IMR-90 (cell line): ENCODE results near the gene SLC35D1. TPM values are rescaled to one million over a fixed set of nuclear protein-coding genes. Genes with fewer than 3 reads are reported as not detected.

Experiments
- ATAC-seq: fragments of 200-7000 bp; cut with Tn5 transposase; 2 replicates; pipeline ENCODE4 v1.9.1; 2020; ENCODE audit warnings: low read depth, mild to moderate bottlenecking, moderate library complexity
- BruUV-seq: library from RNA; stranded (reverse); fragments of 400-500 nt; replicated peaks from 2 replicates; lab custom pipeline; 2021; lab: Mats Ljungman, UMichigan
- CTCF ChIA-PET: fragments of 300-600 bp; formaldehyde crosslinking; extraction: SDS; loops from one replicate; lab custom pipeline; 2021; ENCODE audit warnings: antibody characterized with exemption; lab: Yijun Ruan, JAX
- POLR2A ChIA-PET: fragments of 300-600 bp; sonication (Branson Sonifier 250); formaldehyde crosslinking; loops from one replicate; lab custom pipeline; 2022; ENCODE audit warnings: antibody characterized with exemption; ENCODE audit not compliant: unreplicated experiment; lab: Charles Lee
- DNase-seq: peaks from one replicate; pipeline ENCODE4 v3.0.0; 2013
- H2AFZ ChIP-seq: replicated peaks from 2 replicates; pipeline ENCODE3; 2013; ENCODE audit warnings: low read length, mild to moderate bottlenecking; ENCODE audit not compliant: poor library complexity
- H2AK5ac ChIP-seq: 2 replicates; pipeline ENCODE4 v1.6.1; 2013; ENCODE audit warnings: low read depth, low read length, inconsistent platforms
- H2AK9ac ChIP-seq: replicated peaks from 2 replicates; pipeline ENCODE3; 2013; ENCODE audit warnings: mild to moderate bottlenecking, low read depth, low read length, moderate library complexity; ENCODE audit not compliant: poor library complexity
- H2BK120ac ChIP-seq: 2 replicates; pipeline ENCODE4 v1.6.1; 2013; ENCODE audit warnings: low read depth, low read length, inconsistent platforms
- H2BK15ac ChIP-seq: 3 replicates; pipeline ENCODE4 v1.6.1; 2013; ENCODE audit warnings: low read depth, low read length, inconsistent platforms
- H2BK20ac ChIP-seq: 2 replicates; pipeline ENCODE4 v1.6.1; 2013; ENCODE audit warnings: low read depth, mild to moderate bottlenecking, inconsistent platforms, low read length, moderate library complexity
- H2BK5ac ChIP-seq: 2 replicates; pipeline ENCODE4 v1.6.1; 2013; ENCODE audit warnings: mild to moderate bottlenecking, low read depth, low read length, inconsistent platforms; ENCODE audit not compliant: poor library complexity, severe bottlenecking
- H3K14ac ChIP-seq: replicated peaks from 2 replicates; pipeline ENCODE4 v1.6.1; 2013; ENCODE audit warnings: low read depth, low read length, inconsistent platforms
- H3K18ac ChIP-seq: 2 replicates; pipeline ENCODE4 v1.6.1; 2013; ENCODE audit warnings: low read depth, low read length, control low read depth
- H3K23ac ChIP-seq: 2 replicates; pipeline ENCODE4 v1.6.1; 2013; ENCODE audit warnings: low read depth, low read length, inconsistent platforms
- H3K27ac ChIP-seq: 2 replicates; pipeline ENCODE4 v1.5.1; 2013; ENCODE audit warnings: mild to moderate bottlenecking, control low read depth, low read length; ENCODE audit not compliant: insufficient read depth
- H3K27me3 ChIP-seq: 2 replicates; pipeline ENCODE4 v1.6.1; 2013; ENCODE audit warnings: low read length; ENCODE audit not compliant: control insufficient read depth, insufficient read depth
- H3K36me3 ChIP-seq: 2 replicates; pipeline ENCODE4 v1.6.1; 2013; ENCODE audit warnings: low read length, mixed read lengths; ENCODE audit not compliant: control insufficient read depth, insufficient read depth
- H3K4ac ChIP-seq: 2 replicates; pipeline ENCODE4 v1.6.1; 2013; ENCODE audit warnings: low read depth, low read length, inconsistent platforms
- H3K4me1 ChIP-seq: 2 replicates; pipeline ENCODE4 v1.6.1; 2013; ENCODE audit warnings: low read length, mixed read lengths; ENCODE audit not compliant: control insufficient read depth, insufficient read depth
- H3K4me2 ChIP-seq: 2 replicates; pipeline ENCODE4 v1.6.1; 2013; ENCODE audit warnings: low read depth, mild to moderate bottlenecking, control low read depth, low read length, moderate library complexity
- H3K4me3 ChIP-seq: 2 replicates; pipeline ENCODE4 v1.5.1; 2013; ENCODE audit warnings: low read depth, mild to moderate bottlenecking, control low read depth, low read length, moderate library complexity; ENCODE audit not compliant: insufficient read depth
- H3K56ac ChIP-seq: 2 replicates; pipeline ENCODE4 v1.6.1; 2013; ENCODE audit warnings: low read length, inconsistent platforms; ENCODE audit not compliant: insufficient read depth; ENCODE audit errors: extremely low read depth
- H3K79me1 ChIP-seq, 2 experiments: 2 replicates each; pipeline ENCODE4 v1.6.1; 2013; ENCODE audit warnings: low read length in 2 of 2, inconsistent platforms in 1 of 2, low read depth in 1 of 2
- H3K9ac ChIP-seq: 2 replicates; pipeline ENCODE4 v1.6.1; 2013; ENCODE audit warnings: low read depth, low read length, control low read depth
- H3K9me1 ChIP-seq: 2 replicates; pipeline ENCODE4 v1.6.1; 2013; ENCODE audit warnings: low read length, inconsistent platforms; ENCODE audit not compliant: insufficient read depth
- H3K9me3 ChIP-seq: 2 replicates; pipeline ENCODE4 v1.6.1; 2013; ENCODE audit warnings: low read length; ENCODE audit not compliant: control insufficient read depth, insufficient read depth
- H4K20me1 ChIP-seq: 2 replicates; pipeline ENCODE4 v1.6.1; 2013; ENCODE audit warnings: low read length, inconsistent platforms; ENCODE audit not compliant: insufficient read depth
- H4K5ac ChIP-seq: 2 replicates; pipeline ENCODE4 v1.6.1; 2013; ENCODE audit warnings: mild to moderate bottlenecking, low read depth, low read length, control low read depth
- H4K8ac ChIP-seq, 2 experiments: 2 replicates each; pipeline ENCODE4 v1.6.1; 2013; ENCODE audit warnings: low read depth in 2 of 2, low read length in 2 of 2, control low read depth in 1 of 2, inconsistent platforms in 1 of 2
- H4K91ac ChIP-seq: 2 replicates; pipeline ENCODE4 v1.6.1; 2013; ENCODE audit warnings: low read depth, low read length, inconsistent platforms; ENCODE audit not compliant: insufficient read depth
- CEBPB ChIP-seq: IDR thresholded peaks from 2 replicates; pipeline ENCODE4 v1.6.1; 2012; ENCODE audit warnings: low read depth, low read length, improper control_type of control experiment
- ELK1 ChIP-seq: fragments of 150-350 bp; IDR thresholded peaks from 2 replicates; pipeline ENCODE4 v1.6.1; 2016; ENCODE audit warnings: low read depth, mild to moderate bottlenecking, low read length, moderate library complexity, borderline replicate concordance
- RAD21 ChIP-seq: IDR thresholded peaks from 2 replicates; pipeline ENCODE4 v1.6.1; 2012; ENCODE audit warnings: low read length, improper control_type of control experiment
- RCOR1 ChIP-seq: IDR thresholded peaks from 2 replicates; pipeline ENCODE4 v1.6.1; 2012; ENCODE audit warnings: mild to moderate bottlenecking, low read length, improper control_type of control experiment; ENCODE audit not compliant: insufficient replicate concordance
- SMC3 ChIP-seq: fragments of 150-350 bp; IDR thresholded peaks from 2 replicates; pipeline ENCODE4 v1.6.1; 2016; ENCODE audit warnings: low read depth, mild to moderate bottlenecking, antibody characterized with exemption, low read length, moderate library complexity
- WGBS, 2 experiments: methylation state at CpG; one replicate each; pipeline versions ENCODE4 v1.1.5 to v1.1.7; 2013; ENCODE audit warnings: missing lambda C conversion rate in 2 of 2; ENCODE audit not compliant: insufficient read length in 1 of 2; ENCODE audit errors: extremely low coverage in 2 of 2; 5-methylcytosine and 5-hydroxymethylcytosine counted together
- dilution Hi-C: fragments of 300-500 bp; cut with HindIII; formaldehyde crosslinking; loops from one replicate; pipeline ENCODE4 v1.14.3; 2018; ENCODE audit warnings: low sequenced_read_pairs; ENCODE audit not compliant: unreplicated experiment
- in situ Hi-C: fragments of 300-500 bp; cut with MboI; formaldehyde crosslinking; loops from 3 replicates; pipeline ENCODE4 v1.14.3; 2019; ENCODE audit warnings: low sequenced_read_pairs, inconsistent platforms, mixed read lengths
- intact Hi-C: fragments of 100-400 bp; cut with micrococcal nuclease; formaldehyde crosslinking; loops from 2 replicates; pipeline ENCODE4 v1.10.0; 2022
- polyA plus RNA-seq, 3 experiments: library from polyadenylated mRNA; depleted of rRNA; stranded (reverse); fragments of >200 nt; gene quantifications; 2 replicates each; pipeline ENCODE4 v1.2.3, GENCODE V29; 2012; ENCODE audit warnings: low replicate concordance in 1 of 3
- total RNA-seq: library from RNA; depleted of rRNA; stranded (reverse); fragments of >200 nt; gene quantifications from 2 replicates; pipeline ENCODE4 v1.2.3, GENCODE V29; 2012

SLC35D1 gene
- total and polyA plus RNA-seq, 2 of the 4 experiments (the other 2 are of a cell fraction): 7.2 to 16.3 TPM

- dilution Hi-C loops: no loop called here
- Histone ChIP-seq H4K91ac (no peak overlapping the region), H3K4ac (no peak overlapping the region), H4K20me1 (no peaks in the 10 kb centered on the region), H2BK20ac (no peak overlapping the region), H2BK15ac (no peak overlapping the region), H2BK5ac (no peak overlapping the region), H3K14ac (no peak overlapping the region), H2BK120ac (no peak overlapping the region), H3K4me3 (no peak overlapping the region), H4K5ac (no peak overlapping the region), H3K23ac (no peak overlapping the region), H3K9me1 (no peaks in the 10 kb centered on the region), H3K36me3 (no peaks in the 10 kb centered on the region), H3K79me1 (no peaks in the 10 kb centered on the region), H2AK5ac (no peak overlapping the region), H3K27ac (no peak overlapping the region), H3K9ac (no peak overlapping the region), H4K8ac (no peak overlapping the region), H3K4me2 (no peak overlapping the region), H2AK9ac (no peak overlapping the region), H3K4me1 (no peaks in the 10 kb centered on the region), H2AFZ (no peak overlapping the region), H3K56ac (no peak overlapping the region), H3K18ac (no peak overlapping the region), H3K9me3 (no peaks in the 10 kb centered on the region; the same call in 1 of the 2 replicates), H3K27me3 (no peaks in the 10 kb centered on the region; the same call in 1 of the 2 replicates)
- no CpG with 5 or more reads among the region's 1 CpG for WGBS, 2 experiments
- in situ Hi-C loops: no loop called here
- intact Hi-C loops: no loop called here
- no peak for TF ChIP-seq RCOR1
- TF ChIP-seq RAD21: no peak
- no peak for TF ChIP-seq SMC3
- TF ChIP-seq ELK1: no peak
- no peak for TF ChIP-seq CEBPB
- CTCF ChIA-PET: no interaction called here
- DNase-seq (no peak), ATAC-seq (no peak)
- POLR2A ChIA-PET: no interaction called here
- no TSS peak for BruUV-seq
Measured at GRCh38 chr1:67088440-67088839, 34.5 kb upstream of the SLC35D1 start.
